Putamen (tissue), 1 donor: ENCODE data around the gene SLC18A2.

Source experiments
- DNase-seq: peaks from one replicate; pipeline ENCODE4 v3.0.0-alpha.2; 2016; ENCODE audit warnings: low spot score

Gene SLC18A2

GRCh38 chr10:117316701-117317100 lies 75.8 kb downstream of the SLC18A2 start:
- no peak for DNase-seq

DNA sequence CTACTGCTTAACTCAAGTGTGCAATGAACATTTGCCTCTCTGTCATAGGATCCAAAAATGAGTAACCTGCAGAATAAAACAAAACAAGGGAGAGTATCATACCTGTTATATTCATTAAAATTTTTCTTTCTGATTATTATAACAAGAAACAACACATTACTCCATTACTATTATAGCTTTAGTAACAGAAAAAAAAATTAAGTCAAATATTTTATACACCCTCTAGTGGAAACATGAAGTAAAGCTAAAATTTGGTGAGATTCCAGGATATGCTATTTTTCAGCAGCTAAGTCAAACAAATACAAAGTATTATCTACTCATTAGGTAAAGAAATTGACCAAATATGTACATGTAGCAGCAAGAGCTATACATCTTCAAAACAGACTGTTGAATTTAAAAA lies 78.0 kb downstream of the SLC18A2 start:
- no peak for DNase-seq

- DNase-seq: no peak
Measured at GRCh38 chr10:117320050-117320665, 79.2 kb downstream of the SLC18A2 start.

DNA sequence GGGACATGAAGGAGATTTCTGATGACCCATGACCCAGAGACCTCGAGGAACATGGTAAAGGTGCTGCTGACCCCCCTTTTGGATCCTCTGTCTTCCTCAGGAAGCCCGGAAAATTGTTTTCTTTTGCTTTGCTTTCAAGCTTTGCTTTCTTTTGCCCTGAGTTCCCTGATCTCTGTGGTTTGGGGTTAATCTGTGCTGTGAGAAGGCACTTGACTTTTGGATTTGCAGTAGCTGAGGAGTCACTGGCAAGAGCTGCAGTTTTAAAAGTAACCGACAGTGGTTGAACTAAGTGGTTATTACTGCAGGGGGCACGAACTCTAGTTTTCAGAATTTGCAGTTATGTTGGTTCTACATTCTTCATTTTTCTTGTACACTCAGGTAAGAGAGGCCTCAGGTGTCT lies 81.3 kb downstream of the SLC18A2 start:
- no peak for DNase-seq

GRCh38 chr10:117324367-117324766 lies 83.5 kb downstream of the SLC18A2 start:
- DNase-seq: no peak

GRCh38 chr10:117327262-117327661 lies 86.3 kb downstream of the SLC18A2 start:
- DNase-seq: no peak
